Subcutaneous adipose tissue (tissue), 4 donors: Measurements from ENCODE around the gene IGSF3. TPM values are rescaled to one million over a fixed set of nuclear protein-coding genes. Genes with fewer than 3 reads are reported as not detected.

Experiments used
- CTCF ChIP-seq: fragments of 450-650 bp; IDR thresholded peaks from one replicate; pipeline ENCODE4 v1.5.1; 2016; ENCODE audit warnings: low read depth, mild to moderate bottlenecking, control low read depth, antibody characterized with exemption, moderate library complexity
- total RNA-seq, 4 donors: library from RNA; depleted of rRNA; stranded (reverse); fragments of >200 nt; gene quantifications; one replicate each; pipeline ENCODE4 v1.1.0, GENCODE V29; 2016

The IGSF3 gene
- total RNA-seq, 4 donors from 2014 or later: 1.5 to 2.2 (median 1.8) TPM

- no peak for TF ChIP-seq CTCF
These were observed 30.2 kb upstream of the IGSF3 start for GRCh38 chr1:116697548-116698243.

- TF ChIP-seq CTCF: no peak
These were observed 27.0 kb upstream of the IGSF3 start for GRCh38 chr1:116694524-116694923.

GRCh38 chr1:116693759-116694480 lies 26.4 kb upstream of the IGSF3 start:
- TF ChIP-seq CTCF: no peak

GRCh38 chr1:116692879-116693278 lies 25.3 kb upstream of the IGSF3 start:
- TF ChIP-seq CTCF: no peak

- no peak for TF ChIP-seq CTCF
These were observed 23.4 kb upstream of the IGSF3 start for GRCh38 chr1:116690849-116691406.

- TF ChIP-seq CTCF: no peak
These were observed 22.9 kb upstream of the IGSF3 start for GRCh38 chr1:116690396-116690848.

- no peak for TF ChIP-seq CTCF
These were observed 19.3 kb upstream of the IGSF3 start for GRCh38 chr1:116686723-116687352.
